Activated CD4-positive, CD25-positive, alpha-beta regulatory T cell treated with anti-CD3 and anti-CD28 coated beads, Interleukin-2, amount 50 U/mL, for 16 hours (primary cell): ENCODE results near the gene ZNF665.
"Not testable (repeated sequence)": the region's sequence is repeated elsewhere in the genome, so short reads cannot be mapped to it uniquely, and the experiment has no call there.

Source experiments
- DNase-seq: peaks from one replicate; pipeline ENCODE4 v3.0.0-alpha.2; 2020; ENCODE audit warnings: low read depth, low spot score

ZNF665 gene

DNA sequence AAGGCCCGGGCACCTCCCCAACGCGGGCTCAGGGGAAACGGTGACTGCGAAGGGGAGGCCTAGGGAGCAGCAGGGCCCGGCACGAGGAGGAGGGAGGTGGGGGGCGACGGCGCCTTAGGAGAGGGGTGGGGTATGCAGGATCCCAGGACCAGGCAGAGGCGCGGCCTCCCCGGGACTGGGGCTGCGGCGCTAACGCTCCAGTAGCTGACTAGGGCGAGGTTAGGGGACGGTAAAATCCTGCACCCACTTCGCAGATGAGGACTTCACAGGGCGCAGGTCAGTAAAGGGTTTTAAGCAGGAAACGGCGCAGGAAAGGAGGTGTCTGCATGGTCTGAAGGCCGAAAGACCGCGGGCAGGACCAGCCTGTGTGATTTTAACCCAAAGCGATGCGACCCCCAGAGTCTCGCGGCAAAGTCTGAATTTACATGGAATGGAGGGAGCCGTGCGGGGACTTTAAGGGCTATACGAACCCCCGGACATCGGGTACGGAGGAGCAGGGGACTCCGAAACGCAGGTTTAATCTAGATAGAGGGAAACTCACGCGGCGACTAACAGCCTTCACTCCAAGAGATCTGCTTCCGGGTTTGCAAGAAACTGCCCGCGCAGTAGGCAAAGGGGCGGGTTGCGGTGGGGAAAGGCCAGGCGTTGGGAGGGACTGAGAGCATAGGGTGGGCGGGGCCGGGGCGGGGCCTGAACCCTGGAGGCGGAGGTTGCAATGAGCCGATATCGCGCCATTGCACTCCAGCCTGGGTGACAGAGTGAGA, at the start of gene ZNF665:
Gene ZNF665, minus strand, starts transcription at position 588 of the 764 bp plus-strand sequence. CDS start 10,460 bp downstream, outside the sequence.
- peak; percentile 70 for DNase-seq

DNA sequence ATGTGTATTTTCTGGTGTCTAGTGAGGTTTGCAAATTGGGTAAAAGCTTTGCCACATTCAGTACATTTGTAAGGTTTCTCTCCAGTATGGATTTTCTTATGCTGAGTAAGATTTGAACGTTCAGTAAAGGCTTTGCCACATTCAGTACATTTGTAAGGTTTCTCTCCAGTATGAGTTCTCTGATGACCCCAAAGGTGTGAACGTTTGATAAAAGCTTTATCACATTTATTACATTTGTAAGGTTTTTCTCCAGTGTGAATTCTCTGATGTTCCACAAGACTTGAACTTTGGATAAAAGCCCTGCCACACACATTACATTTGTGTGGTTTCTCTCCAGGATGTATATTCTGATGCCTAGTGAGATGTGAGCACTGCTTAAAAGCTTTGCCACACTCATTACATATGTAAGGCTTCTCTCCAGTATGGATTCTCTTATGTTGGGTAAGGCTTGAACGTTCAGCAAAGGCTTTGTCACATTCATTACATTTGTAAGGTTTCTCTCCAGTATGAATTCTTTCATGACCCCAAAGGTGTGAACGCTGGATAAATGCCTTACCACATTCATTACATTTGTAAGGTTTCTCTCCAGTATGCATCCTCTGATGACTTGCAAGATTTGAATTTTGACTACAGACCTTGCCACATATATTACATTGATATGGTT, 44.1 kb upstream of the ZNF665 start:
- no peak for DNase-seq

DNA sequence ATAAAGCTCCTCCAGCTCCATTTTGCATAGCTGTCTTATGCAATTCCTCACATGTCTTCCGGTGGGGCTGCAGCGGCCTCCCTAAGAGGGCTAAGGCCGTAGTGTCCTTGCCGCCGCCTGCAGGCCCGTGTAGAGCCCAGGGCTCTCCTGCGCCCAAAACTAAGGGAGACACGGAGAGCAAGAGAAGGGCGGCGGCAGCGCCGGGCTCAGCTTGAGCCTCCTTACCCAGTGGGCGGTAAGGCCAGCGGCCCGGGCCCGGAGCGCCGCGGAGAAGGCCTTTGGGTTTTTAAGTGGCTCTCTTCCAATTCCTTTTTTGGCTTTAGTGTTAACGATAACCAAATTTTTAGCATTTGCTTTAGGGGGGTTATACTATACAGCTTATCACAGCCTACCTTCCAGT, 31.4 kb upstream of the ZNF665 start:
- no peak for DNase-seq

- DNase-seq = not testable (repeated sequence)
Observed at GRCh38 chr19:53222716-53223115, 29.6 kb upstream of the ZNF665 start.

DNA sequence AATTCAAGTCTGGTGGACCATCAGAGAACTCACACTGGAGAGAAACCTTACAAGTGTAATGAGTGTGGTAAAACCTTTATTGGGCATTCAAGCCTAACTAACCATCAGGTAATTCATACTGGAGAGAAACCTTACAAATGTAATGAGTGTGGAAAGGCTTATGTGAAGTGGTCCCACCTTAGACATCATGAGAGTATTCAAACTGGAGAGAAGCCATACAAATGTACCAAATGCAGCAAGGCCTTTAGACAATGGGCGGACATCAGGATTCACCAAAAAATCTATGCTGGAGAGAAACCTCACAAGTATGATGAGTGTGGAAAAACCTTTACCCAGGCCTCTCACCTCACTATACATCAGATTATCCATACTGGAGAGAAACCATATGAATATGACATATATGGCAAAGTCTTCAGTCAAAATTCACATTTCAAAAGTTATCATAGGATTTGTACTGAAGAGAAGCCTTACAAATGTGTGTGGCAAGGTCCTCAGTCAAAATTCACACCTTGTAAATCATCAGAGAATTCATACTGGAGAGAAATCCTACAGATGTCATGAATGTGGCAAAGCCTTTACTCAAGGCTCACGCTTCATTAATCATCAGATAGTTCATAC, 19.7 kb upstream of the ZNF665 start:
- no peak for DNase-seq

DNA sequence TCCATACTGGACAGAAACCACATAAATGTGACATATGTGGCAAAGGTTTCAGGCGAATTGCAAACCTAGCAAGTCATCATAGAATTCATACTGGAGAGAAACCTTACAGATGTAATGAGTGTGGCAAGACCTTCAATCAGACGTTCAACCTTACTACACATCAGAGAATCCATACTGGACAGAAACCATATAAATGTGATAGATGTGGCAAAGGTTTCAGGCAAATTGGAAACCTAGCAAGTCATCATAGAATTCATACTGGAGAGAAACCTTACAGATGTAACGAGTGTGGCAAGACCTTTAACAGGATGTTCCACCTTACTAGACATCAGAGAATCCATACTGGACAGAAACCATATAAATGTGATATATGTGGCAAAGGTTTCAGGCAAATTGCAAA, 18.4 kb upstream of the ZNF665 start:
- DNase-seq = not testable (repeated sequence)

DNA sequence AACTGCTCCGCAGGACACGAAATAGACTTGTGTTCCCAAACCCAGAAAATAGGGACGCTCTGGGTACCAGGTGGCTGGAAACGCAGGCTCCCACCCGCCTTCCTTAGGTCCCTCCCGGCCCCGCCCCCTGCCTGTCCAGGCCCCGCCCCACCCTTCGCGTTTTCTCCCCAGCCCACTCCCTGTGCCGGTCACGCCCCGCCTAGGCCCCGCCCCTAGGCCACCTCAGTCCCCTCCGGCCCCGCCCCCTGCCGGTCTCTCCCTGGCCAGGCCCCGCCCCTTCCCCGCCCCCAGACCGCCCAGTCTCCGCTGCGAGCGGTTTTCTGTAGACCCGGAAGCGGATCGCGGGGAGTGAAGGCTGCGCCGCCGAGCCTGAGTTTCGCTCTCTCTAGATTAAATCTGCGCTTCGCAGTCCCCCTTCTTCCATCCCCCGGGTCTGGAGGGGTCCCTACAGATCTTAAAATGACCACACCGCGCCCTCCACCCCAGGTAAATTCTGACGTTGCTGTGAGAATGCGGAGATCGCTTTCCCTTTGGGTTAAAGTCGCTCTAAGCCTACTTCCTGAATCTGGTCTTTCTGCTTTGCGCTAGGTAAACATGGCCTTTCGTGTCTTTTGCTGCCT, 3.7 kb upstream of the ZNF665 start:
- peak; percentile 93 for DNase-seq

DNA sequence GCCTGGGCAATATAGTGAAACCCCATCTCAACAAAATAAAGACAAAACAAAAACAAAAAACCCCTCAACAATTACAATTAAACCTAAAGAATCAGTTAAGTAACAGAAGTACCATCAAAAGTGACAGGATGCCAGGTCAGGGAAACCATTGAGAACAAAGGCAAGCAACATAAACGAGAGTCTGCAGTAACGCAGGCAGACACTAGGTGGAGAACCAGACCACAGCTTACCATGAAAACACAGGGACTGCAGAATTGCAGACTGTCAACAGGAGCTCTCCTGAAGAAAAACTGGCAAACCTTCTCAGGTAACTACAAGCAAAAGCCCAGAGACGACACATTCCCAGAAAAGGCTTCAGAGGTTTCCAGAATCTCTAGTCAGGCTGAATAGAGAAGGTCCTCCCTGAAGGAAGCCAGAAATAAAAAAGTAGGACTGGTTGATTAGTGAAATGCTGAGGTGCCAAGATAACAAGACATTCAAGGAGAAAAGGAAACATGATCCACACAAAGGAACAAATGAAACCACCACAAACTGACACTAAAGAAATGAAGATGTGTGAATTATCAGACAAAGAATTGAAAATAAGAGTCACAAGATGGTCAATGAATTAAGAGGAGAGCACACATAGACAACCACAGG, 2.2 kb upstream of the ZNF665 start:
- DNase-seq = peak; percentile 48

- DNase-seq = no peak
Observed at GRCh38 chr19:53193535-53194222, 521 bp upstream of the ZNF665 start.

DNA sequence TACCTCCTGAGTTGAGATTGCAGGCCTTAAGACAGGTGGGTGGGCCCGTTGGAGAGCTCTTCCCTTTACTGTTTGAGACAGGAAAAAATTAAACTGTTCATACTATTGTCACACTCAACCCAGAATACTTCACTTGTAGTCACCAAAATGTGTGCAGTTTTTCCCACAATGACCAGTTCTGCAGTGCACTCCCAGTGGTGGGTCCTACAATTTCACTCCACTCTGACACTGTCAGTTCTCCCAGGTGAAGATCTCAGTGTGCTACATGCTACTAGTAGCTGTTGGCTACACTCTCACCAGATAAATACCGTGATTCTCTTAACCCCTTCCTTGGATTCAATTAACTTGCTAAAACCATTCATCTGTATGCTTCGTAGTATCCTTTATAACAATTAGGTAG, 2.9 kb downstream of the ZNF665 start:
- no peak for DNase-seq

DNA sequence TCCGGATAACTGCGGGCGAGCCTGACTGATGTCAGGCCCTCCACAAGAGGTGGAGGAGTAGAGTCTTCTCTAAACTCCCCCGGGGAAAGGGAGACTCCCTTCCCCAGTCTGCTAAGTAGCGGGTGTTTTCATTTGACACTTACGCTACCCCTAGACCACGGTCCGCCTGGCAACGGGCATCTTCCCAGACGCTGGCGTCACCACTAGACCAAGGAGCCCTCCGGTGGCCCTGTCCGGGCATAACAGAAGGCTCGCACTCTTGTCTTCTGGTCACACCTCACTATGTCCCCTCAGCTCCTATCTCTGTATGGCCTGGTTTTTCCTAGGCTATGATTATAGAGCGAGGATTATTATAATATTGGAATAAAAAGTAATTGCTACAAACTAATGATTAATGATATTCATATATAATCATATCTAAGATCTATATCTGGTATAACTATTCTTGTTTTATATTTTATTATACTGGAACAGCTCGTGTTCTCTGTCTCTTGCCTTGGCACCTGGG, 3.4 kb downstream of the ZNF665 start:
- not testable (repeated sequence) for DNase-seq

- DNase-seq = not testable (repeated sequence)
Observed at GRCh38 chr19:53185155-53185882, 7.8 kb downstream of the ZNF665 start.

DNA sequence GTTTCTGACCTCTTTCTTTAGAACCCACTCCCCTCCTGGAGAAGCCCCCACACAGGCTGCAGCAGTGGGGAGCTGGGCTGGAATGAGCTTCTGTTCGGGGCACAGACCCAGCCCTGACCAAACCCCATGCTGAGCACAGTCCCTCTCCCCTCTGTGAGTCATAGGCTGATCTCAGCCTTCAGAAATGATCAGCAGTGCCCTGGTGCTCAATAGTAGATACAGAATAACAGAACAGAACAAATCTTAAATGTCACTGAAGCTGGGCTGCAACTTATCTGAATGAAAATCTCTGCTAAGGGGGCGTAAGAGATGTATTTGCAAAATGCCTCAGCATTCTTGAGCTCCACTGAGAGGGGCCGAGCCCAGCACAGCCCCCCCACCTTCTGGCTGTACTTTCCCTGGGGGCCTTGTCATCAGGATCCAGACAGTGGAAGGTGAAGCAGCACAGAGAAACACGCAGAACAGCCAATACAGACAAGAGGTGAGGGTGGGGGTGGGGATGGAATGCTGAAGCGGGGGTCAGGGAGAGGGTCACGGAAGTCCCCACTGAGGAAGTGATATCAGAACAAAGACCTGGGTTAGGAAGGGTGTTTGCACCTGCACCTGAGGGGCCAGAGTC, 9.9 kb downstream of the ZNF665 start:
- DNase-seq = no peak

GRCh38 chr19:53182202-53182601, 11.0 kb downstream of the ZNF665 start:
- no peak for DNase-seq

GRCh38 chr19:53177986-53178385, 15.2 kb downstream of the ZNF665 start:
- DNase-seq = no peak

- no peak for DNase-seq
Observed at GRCh38 chr19:53172889-53173288, 20.3 kb downstream of the ZNF665 start.

GRCh38 chr19:53165691-53166091, 27.5 kb downstream of the ZNF665 start:
- DNase-seq = no peak

DNA sequence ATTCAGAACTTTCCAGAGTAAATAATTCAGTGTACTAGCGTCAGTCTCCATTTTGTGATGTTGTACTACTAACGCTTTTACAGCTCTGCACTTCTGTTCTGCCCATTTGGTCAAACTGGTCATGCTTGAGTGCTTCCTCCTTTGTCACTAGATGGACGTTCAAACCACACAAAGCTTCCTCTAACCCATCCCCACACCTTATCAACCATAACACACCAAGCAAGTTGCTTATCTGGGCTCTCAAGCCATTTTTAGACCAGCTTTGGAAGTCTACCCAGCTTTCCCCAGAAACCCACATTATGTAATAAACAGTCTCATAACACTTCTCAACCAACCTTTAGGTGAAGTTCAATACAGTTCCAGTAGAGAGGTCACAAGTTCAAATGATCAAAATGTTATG, 32.0 kb downstream of the ZNF665 start:
- DNase-seq = no peak

DNA sequence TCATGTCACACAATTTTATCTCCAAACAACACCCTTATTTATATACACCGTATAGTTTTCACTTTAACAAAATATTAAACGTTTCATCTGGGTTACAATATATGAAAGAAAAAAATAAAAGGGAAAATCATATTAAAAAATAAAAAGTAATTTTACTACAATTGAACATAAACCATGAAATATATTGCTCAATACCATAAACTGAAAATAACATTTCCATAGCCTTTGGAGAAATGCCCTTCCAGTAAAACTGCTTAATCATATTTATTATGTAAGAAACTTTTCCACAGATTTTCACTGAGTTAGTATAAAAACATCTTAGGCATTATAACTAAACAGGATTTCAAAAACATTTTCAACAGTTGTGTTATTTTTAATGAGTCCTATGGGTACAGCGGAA, 32.8 kb downstream of the ZNF665 start:
- DNase-seq = no peak

GRCh38 chr19:53158119-53158656, 35.0 kb downstream of the ZNF665 start:
- DNase-seq = no peak
